A549 (cell line): ENCODE data around the gene PMM2. TPM values are rescaled to one million over a fixed set of nuclear protein-coding genes. Genes with fewer than 3 reads are reported as not detected.

Source experiments
- ATAC-seq, 2 experiments: fragments of 200-7000 bp in 1 of 2; fragments of >200 bp in 1 of 2; cut with Nextera tagmentation in 1 of 2; cut with Tn5 transposase in 1 of 2; 3 replicates each; pipeline versions ENCODE4 v1.8.0 to v1.9.1; 2018 to 2020; ENCODE audit warnings: mild to moderate bottlenecking in 1 of 2, moderate library complexity in 1 of 2
- CTCF ChIA-PET: fragments of 300-600 bp; sonication (Branson Sonifier 250); formaldehyde crosslinking; extraction: SDS; loops from one replicate; lab custom pipeline; 2021; ENCODE audit warnings: antibody characterized with exemption, inconsistent platforms; lab: Yijun Ruan, JAX
- POLR2A ChIA-PET: fragments of 350-600 bp; formaldehyde crosslinking; extraction: SDS; loops from one replicate; lab custom pipeline; 2021; ENCODE audit warnings: antibody characterized with exemption, inconsistent platforms; lab: Yijun Ruan, JAX
- DNase-seq, 2 experiments: peaks; one replicate each; pipeline versions ENCODE4 v3.0.0 to v3.0.0-alpha.2; 2011 to 2016; ENCODE audit warnings: low read depth in 1 of 2, low spot score in 1 of 2
- FAIRE-seq: peaks from 2 replicates; lab custom pipeline; 2011; peaks lifted over from hg19 to GRCh38; lab: Jason Lieb, UNC
- H3K27ac ChIP-seq, 2 experiments: fragments of >200 bp; sonication (Bioruptor Twin); formaldehyde crosslinking; 3 replicates each; pipeline ENCODE4 v1.5.1; 2016 to 2017
- H3K4me1 ChIP-seq: fragments of >200 bp; sonication (Bioruptor Twin); formaldehyde crosslinking; 3 replicates; pipeline ENCODE4 v1.6.1; 2016
- H3K4me2 ChIP-seq: fragments of >200 bp; sonication (Bioruptor Twin); formaldehyde crosslinking; 3 replicates; pipeline ENCODE4 v1.6.1; 2016
- H3K4me3 ChIP-seq: fragments of >200 bp; sonication (Bioruptor Twin); formaldehyde crosslinking; 3 replicates; pipeline ENCODE4 v1.5.1; 2016
- H3K9me3 ChIP-seq: fragments of >200 bp; sonication (Bioruptor Twin); formaldehyde crosslinking; 3 replicates; pipeline ENCODE4 v1.6.1; 2016
- ATOH8 ChIP-seq: fragments of 250-450 bp; sonication (Bioruptor Pico); IDR thresholded peaks from 2 replicates; pipeline ENCODE4 v1.5.0; 2020; ENCODE audit warnings: low read depth, mild to moderate bottlenecking, moderate library complexity
- BHLHE40 ChIP-seq: IDR thresholded peaks from 2 replicates; pipeline ENCODE4 v1.6.1; 2012; ENCODE audit warnings: low read depth, low read length, inconsistent platforms
- CEBPB ChIP-seq, 2 experiments: fragments of >200 bp in 1 of 2; sonication (Bioruptor Twin) in 1 of 2; formaldehyde crosslinking in 1 of 2; IDR thresholded peaks; 2 replicates each; pipeline ENCODE4 v1.6.1; 2012 to 2016
- CHD2 ChIP-seq: fragments of 150-350 bp; IDR thresholded peaks from 2 replicates; pipeline ENCODE4 v1.6.1; 2014; ENCODE audit warnings: low read length; ENCODE audit not compliant: partially characterized antibody
- CHD4 ChIP-seq: fragments of 200-600 bp; sonication (generic); IDR thresholded peaks from 2 replicates; pipeline ENCODE4 v1.6.1; 2016; ENCODE audit warnings: antibody characterized with exemption, mild to moderate bottlenecking, borderline replicate concordance
- ESRRA ChIP-seq: fragments of 150-350 bp; IDR thresholded peaks from 2 replicates; pipeline ENCODE4 v1.6.1; 2014; ENCODE audit warnings: mild to moderate bottlenecking, low read length, borderline replicate concordance
- GATA3 ChIP-seq: IDR thresholded peaks from 2 replicates; pipeline ENCODE4 v1.6.1; 2012; ENCODE audit warnings: borderline replicate concordance
- HDAC2 ChIP-seq: fragments of 200-600 bp; sonication (generic); IDR thresholded peaks from 2 replicates; pipeline ENCODE4 v1.6.1; 2016
- HOXA7 ChIP-seq: fragments of 250-450 bp; sonication (Bioruptor Pico); IDR thresholded peaks from 2 replicates; pipeline ENCODE4 v1.5.0; 2020; ENCODE audit warnings: mild to moderate bottlenecking, moderate library complexity
- JUNB ChIP-seq: fragments of >200 bp; sonication (Bioruptor Twin); formaldehyde crosslinking; IDR thresholded peaks from 2 replicates; pipeline ENCODE4 v1.6.1; 2016
- MAZ ChIP-seq: fragments of 150-350 bp; IDR thresholded peaks from 2 replicates; pipeline ENCODE4 v1.6.1; 2014; ENCODE audit warnings: antibody characterized with exemption, low read depth, low read length, borderline replicate concordance
- MYC ChIP-seq: IDR thresholded peaks from 2 replicates; pipeline ENCODE4 v1.6.1; 2012; ENCODE audit warnings: mild to moderate bottlenecking, inconsistent platforms, low read length, improper control_type of control experiment, borderline replicate concordance
- POLR2A ChIP-seq: IDR thresholded peaks from 2 replicates; pipeline ENCODE4 v1.6.1; 2012; ENCODE audit warnings: mild to moderate bottlenecking, low read length
- POLR2AphosphoS2 ChIP-seq: conservative IDR thresholded peaks from 2 replicates; pipeline ENCODE4 v1.6.1; 2012; ENCODE audit warnings: low read length, improper control_type of control experiment, inconsistent platforms
- RARB ChIP-seq: fragments of 250-450 bp; sonication (Bioruptor Pico); IDR thresholded peaks from 2 replicates; pipeline ENCODE4 v1.8.0; 2021; ENCODE audit warnings: mild to moderate bottlenecking, moderate library complexity
- RCOR1 ChIP-seq: fragments of 150-350 bp; IDR thresholded peaks from 2 replicates; pipeline ENCODE4 v1.6.1; 2014; ENCODE audit warnings: antibody characterized with exemption, low read length, low read depth
- SMC3 ChIP-seq: fragments of >200 bp; sonication (Bioruptor Twin); formaldehyde crosslinking; IDR thresholded peaks from 3 replicates; pipeline ENCODE4 v1.6.1; 2018; ENCODE audit warnings: inconsistent platforms
- USF2 ChIP-seq: fragments of 450-650 bp; IDR thresholded peaks from 2 replicates; pipeline ENCODE4 v1.6.1; 2014; ENCODE audit warnings: antibody characterized with exemption
- ZSCAN20 ChIP-seq: fragments of 250-450 bp; sonication (Bioruptor Pico); IDR thresholded peaks from 2 replicates; pipeline ENCODE4 v1.8.0; 2022; ENCODE audit warnings: mild to moderate bottlenecking, moderate library complexity
- WGBS: methylation state at CpG from one replicate; pipeline ENCODE4 v1.1.6; 2017; ENCODE audit errors: missing lambda C conversion rate; 5-methylcytosine and 5-hydroxymethylcytosine counted together
- polyA plus RNA-seq, 4 experiments: library from polyadenylated mRNA; depleted of rRNA in 3 of 4; stranded (reverse); fragments of >200 nt; fragmentation: RNase III in 1 of 4; extraction: RNeasy Plus Mini Kit Qiagen cat#74134 plus additional on column Dnase treatment in 1 of 4; gene quantifications; 2 replicates in 3 of 4; 3 replicates in 1 of 4; pipeline ENCODE4 v1.2.3, GENCODE V29; 2011 to 2017
- TF ChIP-seq, protein P1 (sequence below): fragments of >200 bp; sonication (Bioruptor Twin); formaldehyde crosslinking; IDR thresholded peaks from 3 replicates; pipeline ENCODE4 v1.6.1; 2016
- TF ChIP-seq, protein P2 (sequence below): fragments of >200 bp; sonication (Bioruptor Twin); formaldehyde crosslinking; IDR thresholded peaks from 2 replicates; pipeline ENCODE4 v1.6.1; 2016
- TF ChIP-seq, protein P3 (sequence below): fragments of 150-350 bp; IDR thresholded peaks from 2 replicates; pipeline ENCODE4 v1.6.1; 2014; ENCODE audit warnings: low read depth, mild to moderate bottlenecking, low read length

Gene PMM2
- polyA plus RNA-seq, 2 of the 4 experiments (the other 2 are of a cell fraction) = 56.6 to 72.4 TPM

DNA sequence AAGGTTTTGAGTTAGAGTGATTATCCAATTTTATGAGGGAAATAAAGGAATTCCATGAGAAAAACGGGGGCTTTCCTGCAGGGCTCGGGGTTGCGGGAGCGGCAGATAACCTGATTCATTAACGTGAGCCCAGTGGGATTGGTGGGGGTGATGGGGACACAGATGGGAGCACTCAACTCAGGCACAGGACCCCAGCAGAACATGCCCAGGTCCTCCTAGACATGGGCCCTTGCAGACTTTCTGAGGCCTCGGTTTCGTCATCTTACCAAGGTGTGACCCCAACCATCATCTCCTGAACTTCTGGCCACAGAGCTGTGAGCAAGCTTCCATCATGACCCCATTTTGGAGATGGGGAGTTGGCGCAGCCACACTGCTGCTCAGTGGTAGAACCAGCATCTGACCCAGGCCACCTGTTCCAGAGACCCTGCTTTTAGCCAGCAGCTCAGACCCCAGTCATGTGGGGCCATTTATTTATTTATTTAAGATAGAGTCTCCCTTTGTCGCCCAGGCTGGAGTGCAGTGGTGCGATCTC, 48.8 kb downstream of the PMM2 start:
- Histone ChIP-seq H3K27ac (no peak overlapping the region), H3K4me2 (no peak overlapping the region), H3K9me3 (no peaks in the 10 kb centered on the region), H3K4me3 (no peak overlapping the region), H3K4me1 (peaks cover 23% of the 10 kb centered on the region)
- DNase-seq (no peak), ATAC-seq (no peak), FAIRE-seq (no peak)
- ChIA-PET POLR2A (no interaction called here), CTCF (interaction anchor here (2.8 to 3.1 kb wide), 2 partner anchors 34 to 163 kb away, joined by 9 to 10 read pairs; no protein-coding TSS in a partner anchor)
- no peak for TF ChIP-seq GATA3
- TF ChIP-seq MYC = no peak
- TF ChIP-seq, protein P1, sequence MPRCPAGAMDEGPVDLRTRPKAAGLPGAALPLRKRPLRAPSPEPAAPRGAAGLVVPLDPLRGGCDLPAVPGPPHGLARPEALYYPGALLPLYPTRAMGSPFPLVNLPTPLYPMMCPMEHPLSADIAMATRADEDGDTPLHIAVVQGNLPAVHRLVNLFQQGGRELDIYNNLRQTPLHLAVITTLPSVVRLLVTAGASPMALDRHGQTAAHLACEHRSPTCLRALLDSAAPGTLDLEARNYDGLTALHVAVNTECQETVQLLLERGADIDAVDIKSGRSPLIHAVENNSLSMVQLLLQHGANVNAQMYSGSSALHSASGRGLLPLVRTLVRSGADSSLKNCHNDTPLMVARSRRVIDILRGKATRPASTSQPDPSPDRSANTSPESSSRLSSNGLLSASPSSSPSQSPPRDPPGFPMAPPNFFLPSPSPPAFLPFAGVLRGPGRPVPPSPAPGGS = no peak
- TF ChIP-seq CHD4 = no peak
- no peak for TF ChIP-seq RARB (CRISPR knock-in tag)
- TF ChIP-seq ESRRA = no peak
- no peak for TF ChIP-seq JUNB
- TF ChIP-seq CEBPB (IDR thresholded peaks at IDR 0.05) = no peak
- no peak for TF ChIP-seq MAZ
- no peak for TF ChIP-seq HDAC2
- no peak for TF ChIP-seq RCOR1
- no peak for TF ChIP-seq CHD2
- TF ChIP-seq POLR2AphosphoS2 = no peak
- TF ChIP-seq, protein P2, sequence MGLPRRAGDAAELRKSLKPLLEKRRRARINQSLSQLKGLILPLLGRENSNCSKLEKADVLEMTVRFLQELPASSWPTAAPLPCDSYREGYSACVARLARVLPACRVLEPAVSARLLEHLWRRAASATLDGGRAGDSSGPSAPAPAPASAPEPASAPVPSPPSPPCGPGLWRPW = no peak
- WGBS = 92% methylated on average over 10 of the region's 10 CpGs

DNA sequence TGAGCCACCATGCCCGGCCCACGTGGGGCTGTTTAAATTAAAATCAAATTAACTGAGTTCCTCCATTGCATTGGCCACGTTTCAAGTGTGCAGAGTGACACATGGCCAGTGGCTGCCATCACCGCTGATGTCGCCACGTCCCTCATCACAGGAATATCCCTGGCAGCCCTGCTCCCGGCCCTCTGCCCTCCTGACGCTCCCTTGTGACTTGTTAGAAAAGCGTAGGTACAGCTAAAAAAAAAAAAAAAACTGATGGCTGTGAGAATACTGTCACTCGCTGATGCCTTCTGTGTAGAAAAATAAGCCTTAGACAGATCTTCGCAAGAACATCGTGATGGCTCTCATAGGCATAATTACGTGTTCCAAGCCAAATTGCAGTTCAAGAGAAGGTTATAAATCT, 49.5 kb downstream of the PMM2 start:
- Histone ChIP-seq H3K27ac (no peak overlapping the region), H3K4me1 (peaks cover 23% of the 10 kb centered on the region), H3K9me3 (no peaks in the 10 kb centered on the region), H3K4me3 (no peak overlapping the region), H3K4me2 (no peak overlapping the region)
- POLR2A ChIA-PET = no interaction called here
- DNase-seq (peak in 1 of 2 experiments; percentile 2), ATAC-seq (no peak), FAIRE-seq (no peak)
- CTCF ChIA-PET = interaction anchor here (2.8 to 3.1 kb wide), 2 partner anchors 33 to 162 kb away, joined by 9 to 10 read pairs; no protein-coding TSS in a partner anchor
- no peak for TF ChIP-seq CEBPB (IDR thresholded peaks at IDR 0.05)
- no peak for TF ChIP-seq ZSCAN20 (CRISPR knock-in tag)
- TF ChIP-seq SMC3 = no peak
- TF ChIP-seq USF2 = no peak
- no peak for TF ChIP-seq ATOH8 (CRISPR knock-in tag)
- TF ChIP-seq MAZ = no peak
- TF ChIP-seq, protein P3, sequence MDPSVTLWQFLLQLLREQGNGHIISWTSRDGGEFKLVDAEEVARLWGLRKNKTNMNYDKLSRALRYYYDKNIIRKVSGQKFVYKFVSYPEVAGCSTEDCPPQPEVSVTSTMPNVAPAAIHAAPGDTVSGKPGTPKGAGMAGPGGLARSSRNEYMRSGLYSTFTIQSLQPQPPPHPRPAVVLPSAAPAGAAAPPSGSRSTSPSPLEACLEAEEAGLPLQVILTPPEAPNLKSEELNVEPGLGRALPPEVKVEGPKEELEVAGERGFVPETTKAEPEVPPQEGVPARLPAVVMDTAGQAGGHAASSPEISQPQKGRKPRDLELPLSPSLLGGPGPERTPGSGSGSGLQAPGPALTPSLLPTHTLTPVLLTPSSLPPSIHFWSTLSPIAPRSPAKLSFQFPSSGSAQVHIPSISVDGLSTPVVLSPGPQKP = no peak
- TF ChIP-seq HOXA7 = no peak
- TF ChIP-seq POLR2A = no peak
- TF ChIP-seq BHLHE40 = no peak
- WGBS = 87% methylated on average over 13 of the region's 13 CpGs
